Measurements from ENCODE around the gene VILL.
"Not testable (repeated sequence)": the region's sequence is repeated elsewhere in the genome, so short reads cannot be mapped to it uniquely, and the experiment has no call there.

The VILL gene

DNA sequence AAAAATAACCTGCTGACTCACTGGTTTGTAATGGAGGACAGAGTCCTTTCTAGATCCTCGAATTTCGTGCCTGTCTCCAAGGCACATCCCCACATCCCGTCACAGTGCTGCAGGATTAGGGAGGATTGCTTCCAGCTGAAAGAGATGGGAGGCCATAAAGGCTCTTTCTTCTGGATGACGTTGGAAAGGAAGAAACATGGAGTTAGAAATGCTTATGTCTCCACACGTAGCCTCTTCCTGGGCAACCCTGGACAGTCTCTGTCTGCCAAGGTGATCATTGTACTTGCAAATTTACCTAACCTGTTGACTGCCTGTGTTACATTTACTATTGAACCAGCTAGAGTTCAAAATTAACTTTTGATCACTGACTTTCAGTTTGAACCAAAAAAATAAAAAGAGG is 27.6 kb upstream of the VILL start:
- in situ Hi-C loops (cut with HindIII; ENCODE audit: low sequenced_read_pairs): loop anchor here (5.0 kb wide), 1 partner anchor 81 kb away; no protein-coding TSS in a partner anchor

DNA sequence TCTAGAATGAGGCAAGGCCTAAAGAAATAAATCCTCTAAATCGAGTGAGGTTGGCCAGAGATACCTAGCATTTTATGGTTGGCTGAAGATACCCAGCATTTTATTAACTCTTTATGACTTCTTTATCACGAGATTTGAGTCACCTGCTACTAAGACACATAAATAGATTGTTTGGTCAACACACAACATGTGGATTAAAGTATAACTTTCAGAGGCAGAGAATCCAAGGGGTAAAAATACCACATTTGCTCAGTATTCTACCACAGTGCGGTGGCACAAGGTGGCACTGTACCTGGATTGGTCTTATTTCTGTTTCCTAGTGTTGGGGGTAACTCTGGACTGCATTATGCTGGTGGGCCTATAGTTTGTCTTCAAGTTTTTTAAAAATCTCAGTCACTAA is 27.0 kb upstream of the VILL start:
- in situ Hi-C loops (cut with HindIII; ENCODE audit: low sequenced_read_pairs): loop anchor here (5.0 kb wide), 1 partner anchor 81 kb away; no protein-coding TSS in a partner anchor

DNA sequence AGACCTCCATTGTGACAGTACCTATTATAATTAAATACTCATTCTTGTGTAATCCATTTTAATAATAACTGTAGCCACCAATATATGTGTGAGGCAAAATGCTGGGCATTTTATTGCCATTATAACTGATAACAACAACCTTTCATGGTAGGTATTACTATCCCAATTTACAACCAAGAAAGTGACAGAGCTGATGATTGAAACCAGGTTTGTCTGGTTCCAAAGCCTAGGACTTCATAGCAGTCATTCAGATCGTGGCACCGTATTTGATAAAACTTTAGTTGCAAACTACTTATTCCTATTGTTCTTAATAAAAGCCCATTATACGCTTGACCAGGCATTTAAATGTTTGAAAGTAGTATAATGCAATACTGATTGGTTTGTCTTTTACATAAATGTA is 26.4 kb upstream of the VILL start:
- in situ Hi-C loops (cut with HindIII; ENCODE audit: low sequenced_read_pairs): loop anchor here (5.0 kb wide), 1 partner anchor 82 kb away; no protein-coding TSS in a partner anchor

- in situ Hi-C loops (cut with HindIII; ENCODE audit: low sequenced_read_pairs): loop anchor here (5.0 kb wide), 1 partner anchor 82 kb away; no protein-coding TSS in a partner anchor
These were observed 25.9 kb upstream of the VILL start for GRCh38 chr3:37964716-37965115.

- in situ Hi-C loops (cut with HindIII; ENCODE audit: low sequenced_read_pairs): no loop called here
These were observed 23.2 kb upstream of the VILL start for GRCh38 chr3:37967260-37967881.

GRCh38 chr3:37968199-37968598 is 22.4 kb upstream of the VILL start:
- in situ Hi-C loops (cut with HindIII; ENCODE audit: low sequenced_read_pairs): no loop called here

GRCh38 chr3:37968813-37969595 is 21.6 kb upstream of the VILL start:
- in situ Hi-C loops (cut with HindIII; ENCODE audit: low sequenced_read_pairs): no loop called here

DNA sequence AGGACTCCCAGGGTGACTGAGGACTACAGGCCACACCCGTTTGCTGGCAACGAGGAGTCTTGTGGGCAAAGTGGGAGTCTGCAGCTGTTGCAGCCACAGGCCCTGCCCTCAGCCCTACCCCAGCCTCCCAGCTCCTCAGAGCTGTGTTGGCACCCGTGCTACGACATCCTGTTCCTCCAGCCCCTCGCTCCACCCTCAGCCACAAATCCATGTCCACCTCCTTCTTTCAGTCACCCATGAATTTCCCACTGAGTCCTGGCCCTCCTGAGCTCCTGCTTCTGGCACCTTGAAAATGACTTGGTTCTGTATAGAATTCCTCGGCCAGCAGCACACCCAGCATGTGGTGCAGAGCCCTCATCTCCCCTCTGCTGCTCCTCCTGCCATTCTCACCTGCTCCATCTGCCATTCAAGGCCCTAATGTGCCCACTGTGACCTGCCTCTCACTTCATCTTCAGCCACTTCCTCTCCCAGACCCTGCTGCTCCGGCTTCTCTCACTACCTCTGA is 20.9 kb upstream of the VILL start:
- in situ Hi-C loops (cut with HindIII; ENCODE audit: low sequenced_read_pairs): no loop called here

GRCh38 chr3:37970802-37971201 is 19.8 kb upstream of the VILL start:
- in situ Hi-C loops (cut with HindIII; ENCODE audit: low sequenced_read_pairs): no loop called here

GRCh38 chr3:37971467-37971866 is 19.1 kb upstream of the VILL start:
- in situ Hi-C loops (cut with HindIII; ENCODE audit: low sequenced_read_pairs): no loop called here

- in situ Hi-C loops (cut with HindIII; ENCODE audit: low sequenced_read_pairs): not testable (repeated sequence)
These were observed 18.5 kb upstream of the VILL start for GRCh38 chr3:37972056-37972455.

DNA sequence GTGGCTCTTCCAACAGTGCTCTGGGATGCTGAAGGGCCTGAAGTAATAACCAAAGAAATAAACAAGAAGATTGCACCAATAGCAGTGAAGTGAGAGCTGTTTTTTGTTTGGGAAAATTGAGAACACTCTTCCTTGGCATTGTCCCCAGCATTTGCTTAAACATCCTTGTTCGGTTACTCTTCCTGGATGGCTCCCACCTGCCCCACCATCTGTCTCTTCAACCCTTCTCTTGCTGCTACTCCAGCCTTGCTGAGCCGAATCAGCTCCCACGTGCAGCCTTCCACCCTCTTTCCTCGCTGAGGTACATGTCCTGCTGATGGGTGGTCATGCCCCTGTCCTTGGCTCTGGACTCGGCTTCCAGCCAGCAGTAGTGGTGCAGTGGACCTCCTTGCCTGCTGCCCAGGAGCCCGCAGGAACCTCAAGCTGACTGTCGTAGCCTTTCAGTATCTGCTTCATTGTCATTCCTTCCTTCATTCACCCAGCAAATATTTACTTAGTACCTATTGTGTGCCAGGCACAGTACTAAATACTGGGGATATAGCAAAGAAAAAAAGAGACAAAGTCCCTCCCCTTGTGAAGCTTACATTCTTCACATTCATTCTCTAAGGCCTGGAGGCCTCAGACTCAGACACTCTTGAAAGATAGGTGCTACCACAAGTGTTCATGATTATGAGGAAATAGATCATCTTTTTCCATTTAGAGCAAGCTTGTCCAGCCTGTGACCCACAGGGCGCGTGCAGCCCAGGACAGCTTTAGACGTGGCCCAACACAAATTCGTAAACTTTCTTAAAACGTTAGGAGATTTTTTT is 17.1 kb upstream of the VILL start:
- in situ Hi-C loops (cut with HindIII; ENCODE audit: low sequenced_read_pairs): no loop called here

- in situ Hi-C loops (cut with HindIII; ENCODE audit: low sequenced_read_pairs): no loop called here
These were observed 16.2 kb upstream of the VILL start for GRCh38 chr3:37974121-37975083.

DNA sequence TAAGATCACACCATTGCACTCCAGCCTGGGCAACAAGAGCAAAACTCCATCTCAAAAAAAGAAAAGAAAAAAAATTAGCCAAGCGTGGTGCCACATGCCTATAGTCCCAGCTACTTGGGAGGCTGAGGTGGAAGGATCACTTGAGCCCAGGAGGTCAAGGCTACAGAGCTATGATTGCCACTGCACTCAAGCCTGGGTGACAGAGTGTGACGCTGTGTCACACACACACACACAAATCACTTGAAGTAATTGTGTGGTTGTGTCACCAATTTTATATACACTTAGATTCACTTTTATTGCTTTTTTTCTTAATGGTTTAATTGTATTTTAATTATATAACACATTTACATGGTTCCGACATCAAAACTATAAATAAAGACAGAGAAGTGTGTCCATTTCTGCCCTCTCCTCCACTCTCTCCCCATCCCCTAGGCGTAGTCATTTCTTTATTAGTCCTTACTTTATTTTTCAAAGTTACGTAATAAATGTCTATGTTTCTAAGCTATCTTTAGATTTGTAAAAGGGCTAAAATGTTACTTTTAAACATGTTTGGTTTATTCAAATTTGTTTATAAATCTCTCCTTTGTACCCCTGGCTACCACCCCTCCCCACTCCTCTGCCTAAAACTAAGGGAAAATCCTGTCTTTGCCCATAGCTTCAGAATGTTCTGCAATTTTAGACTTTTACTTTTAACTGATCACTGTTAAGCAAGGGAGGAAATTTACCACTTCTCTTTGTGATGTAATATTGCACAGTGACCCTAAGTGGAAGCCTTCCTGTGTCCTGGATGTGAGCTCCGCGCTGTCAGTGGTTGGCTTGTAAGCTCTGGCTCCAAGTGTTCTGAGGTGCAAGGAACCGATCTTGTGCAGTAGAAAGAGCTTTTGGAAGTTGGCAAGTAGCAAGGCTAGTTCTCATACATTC is 10.8 kb upstream of the VILL start:
- in situ Hi-C loops (cut with HindIII; ENCODE audit: low sequenced_read_pairs): no loop called here

DNA sequence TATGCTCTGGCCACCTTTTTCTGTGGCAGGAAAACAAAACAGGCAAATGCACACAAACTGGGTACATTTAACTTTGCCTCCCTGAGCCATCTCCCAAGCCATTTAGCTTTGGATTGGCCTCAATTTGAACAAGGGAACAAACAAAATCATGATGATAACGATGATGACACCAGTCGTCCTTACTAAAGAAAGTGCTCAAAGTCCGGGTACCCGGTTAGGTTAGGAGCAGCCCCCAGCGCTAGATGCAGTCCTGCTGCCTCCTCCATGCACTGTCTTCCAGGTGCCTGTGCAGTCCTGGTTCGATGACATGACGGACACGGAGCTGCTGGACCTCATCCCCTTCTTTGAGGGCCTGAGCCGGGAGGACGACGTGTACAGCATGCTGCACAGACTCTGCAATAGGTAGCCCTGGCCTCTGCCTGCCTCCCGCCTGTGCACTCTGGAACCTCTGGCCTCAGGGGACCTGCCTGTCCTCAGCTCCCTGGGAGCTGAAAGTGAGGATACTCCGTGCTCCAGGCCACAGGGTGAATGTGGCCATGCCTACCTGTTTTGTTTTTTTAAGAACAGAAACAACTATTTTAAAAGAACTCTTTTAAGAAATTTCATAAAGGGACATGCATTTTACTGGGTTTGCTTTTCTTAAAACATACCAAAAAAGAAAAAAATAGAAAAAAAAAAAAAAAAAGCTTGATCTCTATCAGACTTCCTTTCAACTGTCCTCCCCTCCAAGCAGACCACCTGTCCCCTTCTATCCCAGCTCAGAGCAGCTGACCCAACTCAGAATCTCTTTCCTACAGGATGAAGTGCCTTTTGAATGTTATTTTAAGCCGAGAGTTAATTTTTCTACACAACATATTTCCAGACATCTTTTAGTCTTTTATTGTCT is 9.9 kb upstream of the VILL start:
- in situ Hi-C loops (cut with HindIII; ENCODE audit: low sequenced_read_pairs): no loop called here

DNA sequence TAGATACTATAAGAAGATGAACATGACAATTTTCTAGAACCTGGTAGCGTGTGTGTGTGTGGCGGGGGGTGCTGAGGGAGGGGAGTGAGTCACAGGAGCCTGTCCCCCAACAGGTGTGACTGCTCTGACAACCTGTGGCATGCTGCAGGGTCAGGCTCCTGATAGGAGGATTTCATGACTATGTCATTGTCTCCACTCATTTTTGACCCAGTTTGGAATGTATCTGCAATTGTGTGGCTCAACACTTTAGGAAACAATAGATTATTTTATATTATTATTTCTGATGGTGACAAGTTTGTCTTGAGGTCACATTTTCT is 9.3 kb upstream of the VILL start:
- in situ Hi-C loops (cut with HindIII; ENCODE audit: low sequenced_read_pairs): no loop called here

DNA sequence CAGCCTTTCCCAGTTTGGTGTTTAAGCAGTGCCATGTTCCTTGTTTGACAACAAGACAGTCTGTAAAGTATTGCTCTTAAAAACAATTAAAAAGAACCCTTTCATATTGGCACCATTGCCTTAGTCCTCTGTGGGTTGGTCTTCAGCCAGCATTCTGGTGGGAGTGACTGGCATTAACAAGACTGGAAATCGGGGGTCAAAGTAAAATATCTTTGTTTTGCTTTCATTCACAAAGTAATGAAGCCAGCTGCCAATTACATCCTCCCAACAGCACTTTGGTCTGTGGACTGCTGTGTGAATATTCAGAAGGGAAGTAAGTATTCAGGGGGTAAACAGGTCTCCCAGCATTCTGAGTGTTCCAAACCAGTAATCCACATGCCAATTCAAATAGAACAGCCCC is 8.3 kb upstream of the VILL start:
- in situ Hi-C loops (cut with HindIII; ENCODE audit: low sequenced_read_pairs): no loop called here

DNA sequence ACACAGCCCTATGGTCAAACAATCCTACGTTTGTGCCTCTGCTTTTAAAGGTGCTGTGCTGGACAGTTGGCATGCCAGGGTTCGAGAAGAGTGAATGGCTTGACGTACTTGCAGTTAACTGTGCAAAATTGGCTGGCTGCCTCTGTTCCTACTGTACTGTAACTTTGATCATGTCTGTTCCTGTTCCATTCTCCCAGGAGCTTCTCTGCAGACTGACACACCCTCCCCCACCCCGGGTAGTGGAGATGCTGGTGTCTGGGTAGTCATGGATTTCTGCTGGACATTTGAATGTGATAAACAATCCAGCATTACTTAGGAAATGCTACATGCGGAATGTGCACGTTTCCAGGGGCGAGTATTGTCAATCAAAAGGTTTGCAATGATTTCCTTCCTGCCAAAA is 6.5 kb upstream of the VILL start:
- in situ Hi-C loops (cut with HindIII; ENCODE audit: low sequenced_read_pairs): no loop called here
